ENCODE results near the gene INPP5A.

DNA sequence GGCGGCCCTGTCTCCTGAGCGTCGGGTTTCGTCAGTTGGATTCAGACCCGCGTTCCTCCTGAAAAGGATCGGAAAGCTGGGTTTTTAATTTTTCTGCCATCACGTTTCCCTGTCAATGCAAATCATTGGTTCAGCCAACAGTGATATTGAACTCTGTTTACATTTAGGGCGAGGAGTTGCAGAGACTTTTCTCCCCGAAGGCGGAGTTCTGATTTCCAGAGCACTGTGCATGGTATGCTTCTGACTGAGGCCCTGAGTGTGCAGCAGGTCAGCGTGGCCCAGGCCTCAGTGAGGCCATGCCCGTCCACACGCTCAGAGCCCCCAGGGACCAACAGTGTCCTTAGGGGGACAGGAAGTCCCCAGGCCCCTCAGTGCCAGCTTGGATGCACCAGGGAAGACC lies 221.3 kb downstream of the INPP5A start:
- TF ChIP-seq, protein P1, sequence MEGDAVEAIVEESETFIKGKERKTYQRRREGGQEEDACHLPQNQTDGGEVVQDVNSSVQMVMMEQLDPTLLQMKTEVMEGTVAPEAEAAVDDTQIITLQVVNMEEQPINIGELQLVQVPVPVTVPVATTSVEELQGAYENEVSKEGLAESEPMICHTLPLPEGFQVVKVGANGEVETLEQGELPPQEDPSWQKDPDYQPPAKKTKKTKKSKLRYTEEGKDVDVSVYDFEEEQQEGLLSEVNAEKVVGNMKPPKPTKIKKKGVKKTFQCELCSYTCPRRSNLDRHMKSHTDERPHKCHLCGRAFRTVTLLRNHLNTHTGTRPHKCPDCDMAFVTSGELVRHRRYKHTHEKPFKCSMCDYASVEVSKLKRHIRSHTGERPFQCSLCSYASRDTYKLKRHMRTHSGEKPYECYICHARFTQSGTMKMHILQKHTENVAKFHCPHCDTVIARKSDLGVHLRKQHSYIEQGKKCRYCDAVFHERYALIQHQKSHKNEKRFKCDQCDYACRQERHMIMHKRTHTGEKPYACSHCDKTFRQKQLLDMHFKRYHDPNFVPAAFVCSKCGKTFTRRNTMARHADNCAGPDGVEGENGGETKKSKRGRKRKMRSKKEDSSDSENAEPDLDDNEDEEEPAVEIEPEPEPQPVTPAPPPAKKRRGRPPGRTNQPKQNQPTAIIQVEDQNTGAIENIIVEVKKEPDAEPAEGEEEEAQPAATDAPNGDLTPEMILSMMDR (IDR thresholded peaks at IDR 0.05) = no peak
- no peak for TF ChIP-seq EZH2 (IDR thresholded peaks at IDR 0.05; ENCODE audit: borderline replicate concordance, insufficient read depth, low read depth, low read length, poor library complexity, severe bottlenecking)
